ENCODE results near the gene PLN. TPM values are rescaled to one million over a fixed set of nuclear protein-coding genes. Genes with fewer than 3 reads are reported as not detected.

PLN gene
- polyA plus RNA-seq, 1 of the 3 experiments (the other 2 are of a cell fraction): not detected

GRCh38 chr6:118530942-118531341 is 17.2 kb upstream of the PLN start:
- no peaks in the 10 kb centered on the region for H3K9me2 ChIP-seq
- no peak overlapping the region for H2AFZ ChIP-seq (ENCODE audit: low read depth)
- CTCF ChIA-PET: no interaction called here
- no peak for TF ChIP-seq JUND (IDR thresholded peaks at IDR 0.05)
- H3K79me2 ChIP-seq (ENCODE audit: insufficient read depth): peaks cover 20% of the 10 kb centered on the region; the same call in 1 of the 2 replicates
- no peaks in the 10 kb centered on the region for H4K20me1 ChIP-seq (ENCODE audit: insufficient read depth)
- H3K9ac ChIP-seq: no peak overlapping the region
- H3K27me3 ChIP-seq (ENCODE audit: insufficient read depth): no peaks in the 10 kb centered on the region
- H3K27ac ChIP-seq (ENCODE audit: low read depth in 2 of 2, low read length in 1 of 2): no peak overlapping the region
- H3K4me2 ChIP-seq: no peak overlapping the region
- no peaks in the 10 kb centered on the region for H3F3A ChIP-seq (replicated peaks; ENCODE audit: insufficient read depth)
- DNase-seq: no peak
- H3K4me1 ChIP-seq (ENCODE audit: control insufficient read depth in 1 of 2, insufficient read depth in 2 of 2, low read depth in 1 of 2, low read length in 1 of 2): no peaks in the 10 kb centered on the region; a peak in 1 of 4 replicates
- WGBS (ENCODE audit: low lambda C conversion rate): 81% methylated on average over 2 of the region's 2 CpGs
- H3K36me3 ChIP-seq (replicated peaks in 1 of 2; ENCODE audit: control insufficient read depth in 1 of 2, insufficient read depth in 2 of 2, low read length in 1 of 2): no peaks in the 10 kb centered on the region
- H3K4me3 ChIP-seq (ENCODE audit: low read depth in 2 of 2, low read length in 1 of 2): no peak overlapping the region
- no peaks in the 10 kb centered on the region for H3K9me3 ChIP-seq
- POLR2A ChIA-PET: no interaction called here

- WGBS (ENCODE audit: low lambda C conversion rate): 94% methylated on average over 6 of the region's 6 CpGs
- Histone ChIP-seq H3K79me2 (ENCODE audit: insufficient read depth) (peaks cover 17% of the 10 kb centered on the region; the same call in 1 of the 2 replicates), H3K27ac (ENCODE audit: low read depth in 2 of 2, low read length in 1 of 2) (no peak overlapping the region), H3K4me1 (ENCODE audit: control insufficient read depth in 1 of 2, insufficient read depth in 2 of 2, low read depth in 1 of 2, low read length in 1 of 2) (no peaks in the 10 kb centered on the region; a peak in 1 of 4 replicates), H3K9me3 (no peaks in the 10 kb centered on the region), H3K36me3 (replicated peaks in 1 of 2; ENCODE audit: control insufficient read depth in 1 of 2, insufficient read depth in 2 of 2, low read length in 1 of 2) (no peaks in the 10 kb centered on the region), H3K9me2 (no peaks in the 10 kb centered on the region), H2AFZ (ENCODE audit: low read depth) (no peak overlapping the region), H3F3A (replicated peaks; ENCODE audit: insufficient read depth) (peaks cover 6% of the 10 kb centered on the region), H3K4me2 (no peak overlapping the region), H3K9ac (no peak overlapping the region), H4K20me1 (ENCODE audit: insufficient read depth) (no peaks in the 10 kb centered on the region), H3K27me3 (ENCODE audit: insufficient read depth) (no peaks in the 10 kb centered on the region), H3K4me3 (ENCODE audit: low read depth in 2 of 2, low read length in 1 of 2) (no peak overlapping the region)
- TF ChIP-seq NFIC (IDR thresholded peaks at IDR 0.05; ENCODE audit: borderline replicate concordance) (no peak), NRF1 (IDR thresholded peaks at IDR 0.05; ENCODE audit: low read depth, low read length) (no peak), RXRA (IDR thresholded peaks at IDR 0.05; ENCODE audit: borderline replicate concordance, low read depth) (no peak), CHD2 (IDR thresholded peaks at IDR 0.05; ENCODE audit: low read length, partially characterized antibody) (no peak), EZH2phosphoT487 (IDR thresholded peaks at IDR 0.05; ENCODE audit: borderline replicate concordance, low read depth) (no peak), RFX5 (IDR thresholded peaks at IDR 0.05; ENCODE audit: low read length) (no peak), GABPA (IDR thresholded peaks at IDR 0.05; ENCODE audit: low read depth) (no peak), PBX3 (IDR thresholded peaks at IDR 0.05) (no peak), ELF1 (IDR thresholded peaks at IDR 0.05) (no peak), FOSL2 (IDR thresholded peaks at IDR 0.05; ENCODE audit: borderline replicate concordance, low read depth) (no peak), FOXJ3 (CRISPR knock-in tag; IDR thresholded peaks at IDR 0.05) (no peak), TEAD4 (IDR thresholded peaks at IDR 0.05; ENCODE audit: borderline replicate concordance, insufficient read depth) (no peak), SMC3 (IDR thresholded peaks at IDR 0.05; ENCODE audit: low read depth, low read length) (no peak), RCOR1 (IDR thresholded peaks at IDR 0.05; ENCODE audit: low read length) (no peak)
- POLR2A ChIA-PET: no interaction called here
- CTCF ChIA-PET: no interaction called here
- no peak for DNase-seq
Observed at GRCh38 chr6:118535176-118535844, 12.8 kb upstream of the PLN start.

Measured in SK-N-SH (cell line).